ENCODE results near the gene FLYWCH1.
"Not testable (repeated sequence)": the region's sequence is repeated elsewhere in the genome, so short reads cannot be mapped to it uniquely, and the experiment has no call there.

The FLYWCH1 gene

GRCh38 chr16:2924901-2925755 lies 13.4 kb downstream of the FLYWCH1 start:
- FAIRE-seq: no peak
- DNase-seq (ENCODE audit: insufficient read length, low spot score): no peak

GRCh38 chr16:2925951-2926649 lies 14.4 kb downstream of the FLYWCH1 start:
- DNase-seq (ENCODE audit: insufficient read length, low spot score): no peak
- FAIRE-seq: no peak

GRCh38 chr16:2926650-2926999 lies 14.9 kb downstream of the FLYWCH1 start:
- no peak for DNase-seq (ENCODE audit: insufficient read length, low spot score)
- FAIRE-seq: no peak

- DNase-seq (ENCODE audit: insufficient read length, low spot score): peak; percentile 68
- peak; percentile 94 for FAIRE-seq
Measured at GRCh38 chr16:2927010-2927646, 15.4 kb downstream of the FLYWCH1 start.

GRCh38 chr16:2928151-2928550 lies 16.4 kb downstream of the FLYWCH1 start:
- not testable (repeated sequence) for FAIRE-seq; DNase-seq (ENCODE audit: insufficient read length, low spot score)

GRCh38 chr16:2928796-2929195 lies 17.1 kb downstream of the FLYWCH1 start:
- DNase-seq (ENCODE audit: insufficient read length, low spot score) (no peak), FAIRE-seq (no peak)

- DNase-seq (ENCODE audit: insufficient read length, low spot score) (no peak), FAIRE-seq (no peak)
Measured at GRCh38 chr16:2929693-2930092, 18.0 kb downstream of the FLYWCH1 start.

- no peak for DNase-seq (ENCODE audit: insufficient read length, low spot score)
- FAIRE-seq: no peak
Measured at GRCh38 chr16:2930236-2930635, 18.5 kb downstream of the FLYWCH1 start.

- not testable (repeated sequence) for FAIRE-seq; DNase-seq (ENCODE audit: insufficient read length, low spot score)
Measured at GRCh38 chr16:2931231-2931914, 19.6 kb downstream of the FLYWCH1 start.

GRCh38 chr16:2933136-2933535 lies 21.4 kb downstream of the FLYWCH1 start:
- DNase-seq (ENCODE audit: insufficient read length, low spot score): no peak
- FAIRE-seq: no peak

GRCh38 chr16:2933701-2934100 lies 22.0 kb downstream of the FLYWCH1 start:
- FAIRE-seq: no peak
- DNase-seq (ENCODE audit: insufficient read length, low spot score): no peak

GRCh38 chr16:2934450-2934849 lies 22.7 kb downstream of the FLYWCH1 start:
- FAIRE-seq (no peak), DNase-seq (ENCODE audit: insufficient read length, low spot score) (no peak)

GRCh38 chr16:2936436-2937011 lies 24.8 kb downstream of the FLYWCH1 start:
- no peak for DNase-seq (ENCODE audit: insufficient read length, low spot score)
- FAIRE-seq: no peak

- FAIRE-seq: no peak
Measured at GRCh38 chr16:2937170-2937569, 25.4 kb downstream of the FLYWCH1 start.

GRCh38 chr16:2938206-2938605 lies 26.5 kb downstream of the FLYWCH1 start:
- FAIRE-seq: no peak
- DNase-seq (ENCODE audit: insufficient read length, low spot score): no peak

More at GRCh38 chr16:2937170-2937569, 25.4 kb downstream of the FLYWCH1 start:
- no peak for DNase-seq (ENCODE audit: insufficient read length, low spot score)

- no peak for FAIRE-seq
- DNase-seq (ENCODE audit: insufficient read length, low spot score): no peak
Measured at GRCh38 chr16:2939968-2940367, 28.2 kb downstream of the FLYWCH1 start.

- FAIRE-seq (no peak), DNase-seq (ENCODE audit: insufficient read length, low spot score) (no peak)
Measured at GRCh38 chr16:2942045-2942444, 30.3 kb downstream of the FLYWCH1 start.

- DNase-seq (ENCODE audit: insufficient read length, low spot score); FAIRE-seq: not testable (repeated sequence)
Measured at GRCh38 chr16:2943716-2944115, 32.0 kb downstream of the FLYWCH1 start.

- FAIRE-seq (no peak), DNase-seq (ENCODE audit: insufficient read length, low spot score) (no peak)
Measured at GRCh38 chr16:2946649-2947048, 34.9 kb downstream of the FLYWCH1 start.

Data from GM19239 (cell line).